ENCODE measurements around the gene TRIM73.
"Not testable (repeated sequence)": the region's sequence is repeated elsewhere in the genome, so short reads cannot be mapped to it uniquely, and the experiment has no call there.

Gene TRIM73

GRCh38 chr7:75395329-75395728, at the start of gene TRIM73:
Gene TRIM73 (plus strand): TSS chr7:75395629. CDS start chr7:75398934, 3,305 bp downstream.
- not testable (repeated sequence) for DNase-seq (ENCODE audit: low read depth in 2 of 2)

GRCh38 chr7:75358671-75359541, 36.5 kb upstream of the TRIM73 start:
- DNase-seq (ENCODE audit: low read depth in 2 of 2): peak; percentile 20 to 36

- not testable (repeated sequence) for DNase-seq (ENCODE audit: low read depth in 2 of 2)
These were observed 35.9 kb upstream of the TRIM73 start for GRCh38 chr7:75359542-75359848.

GRCh38 chr7:75364079-75364478, 31.4 kb upstream of the TRIM73 start:
- DNase-seq (ENCODE audit: low read depth in 2 of 2): not testable (repeated sequence)

- DNase-seq (ENCODE audit: low read depth in 2 of 2): not testable (repeated sequence)
These were observed 28.8 kb upstream of the TRIM73 start for GRCh38 chr7:75366643-75367042.

GRCh38 chr7:75367313-75367712, 28.1 kb upstream of the TRIM73 start:
- not testable (repeated sequence) for DNase-seq (ENCODE audit: low read depth in 2 of 2)

GRCh38 chr7:75374144-75374518, 21.3 kb upstream of the TRIM73 start:
- DNase-seq (ENCODE audit: low read depth in 2 of 2): not testable (repeated sequence)

GRCh38 chr7:75374519-75375317, 20.7 kb upstream of the TRIM73 start:
- DNase-seq (ENCODE audit: low read depth in 2 of 2): not testable (repeated sequence)

- not testable (repeated sequence) for DNase-seq (ENCODE audit: low read depth in 2 of 2)
These were observed 2.2 kb upstream of the TRIM73 start for GRCh38 chr7:75393194-75393593.

- not testable (repeated sequence) for DNase-seq (ENCODE audit: low read depth in 2 of 2)
These were observed 2.4 kb downstream of the TRIM73 start for GRCh38 chr7:75397865-75398264.

- DNase-seq (ENCODE audit: low read depth in 2 of 2): not testable (repeated sequence)
These were observed 3.6 kb downstream of the TRIM73 start for GRCh38 chr7:75398771-75399700.

GRCh38 chr7:75400575-75400974, 5.1 kb downstream of the TRIM73 start:
- DNase-seq (ENCODE audit: low read depth in 2 of 2): not testable (repeated sequence)

- not testable (repeated sequence) for DNase-seq (ENCODE audit: low read depth in 2 of 2)
These were observed 8.3 kb downstream of the TRIM73 start for GRCh38 chr7:75403455-75404443.

- not testable (repeated sequence) for DNase-seq (ENCODE audit: low read depth in 2 of 2)
These were observed 9.2 kb downstream of the TRIM73 start for GRCh38 chr7:75404663-75405062.

GRCh38 chr7:75409880-75410822, 14.7 kb downstream of the TRIM73 start:
- not testable (repeated sequence) for DNase-seq (ENCODE audit: low read depth in 2 of 2)

GRCh38 chr7:75410823-75411173, 15.4 kb downstream of the TRIM73 start:
- DNase-seq (ENCODE audit: low read depth in 2 of 2): not testable (repeated sequence)

- DNase-seq (ENCODE audit: low read depth in 2 of 2): not testable (repeated sequence)
These were observed 18.8 kb downstream of the TRIM73 start for GRCh38 chr7:75414204-75414603.

GRCh38 chr7:75414708-75415427, 19.4 kb downstream of the TRIM73 start:
- not testable (repeated sequence) for DNase-seq (ENCODE audit: low read depth in 2 of 2)

- not testable (repeated sequence) for DNase-seq (ENCODE audit: low read depth in 2 of 2)
These were observed 20.0 kb downstream of the TRIM73 start for GRCh38 chr7:75415428-75415817.

Data from stimulated activated CD8-positive, alpha-beta memory T cell treated with anti-CD3 and anti-CD28 coated beads, Interleukin-15, amount 100 ng/mL, for 48 hours (primary cell).